ENCODE measurements around the gene TMUB1.

DNA sequence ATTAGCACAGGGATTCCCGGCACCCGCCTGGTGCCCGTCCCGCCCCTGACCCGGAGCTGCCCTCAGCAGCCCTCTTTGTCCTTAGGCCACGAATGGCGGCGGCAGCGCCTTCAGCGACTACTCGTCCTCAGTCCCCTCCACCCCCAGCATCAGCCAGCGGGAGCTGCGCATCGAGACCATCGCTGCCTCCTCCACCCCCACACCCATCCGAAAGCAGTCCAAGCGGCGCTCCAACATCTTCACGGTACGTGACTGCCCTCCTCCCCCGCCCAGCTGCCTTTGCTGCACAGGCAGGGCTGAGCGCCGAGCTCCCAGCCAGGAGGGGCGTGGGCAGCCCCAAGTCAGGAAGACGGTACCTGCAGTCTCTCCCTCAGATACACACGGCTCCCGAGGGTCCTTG, 36.6 kb upstream of the TMUB1 start:
- TF ChIP-seq CTCF (IDR thresholded peaks at IDR 0.05; ENCODE audit: borderline replicate concordance, extremely low read depth, low read length, poor library complexity, severe bottlenecking) (no peak), EZH2 (IDR thresholded peaks at IDR 0.05; ENCODE audit: borderline replicate concordance, low read depth, low read length, severe bottlenecking) (no peak)

All from DND-41 (cell line).